ENCODE results near the gene VCAM1. TPM values are rescaled to one million over a fixed set of nuclear protein-coding genes. Genes with fewer than 3 reads are reported as not detected.

VCAM1 gene
- total RNA-seq, 1 experiment from 2014 or later, result 0.07 TPM

- DNase-seq, result no peak
- Histone ChIP-seq H3K18ac (ENCODE audit: insufficient read length, low read depth, low read length) (no peak overlapping the region), H4K20me1 (ENCODE audit: control insufficient read depth, insufficient read depth, insufficient read length) (no peaks in the 10 kb centered on the region), H2BK5ac (ENCODE audit: insufficient read length, low read length) (no peak overlapping the region), H3T11ph (ENCODE audit: low read length) (no peak overlapping the region), H2BK120ac (ENCODE audit: low read depth, low read length, poor library complexity, severe bottlenecking) (no peak overlapping the region), H3K4me1 (ENCODE audit: insufficient read depth, low read length) (no peaks in the 10 kb centered on the region; the same call in 1 of the 2 replicates), H2BK12ac (ENCODE audit: insufficient read length, low read depth, low read length) (no peak overlapping the region), H3K23ac (ENCODE audit: insufficient read length, low read depth, low read length) (no peak overlapping the region), H3K9ac (ENCODE audit: extremely low read depth, insufficient read length, low read length) (no peak overlapping the region), H3K14ac (ENCODE audit: insufficient read depth, low read length) (no peak overlapping the region), H3K56ac (ENCODE audit: insufficient read length, low read depth, low read length) (no peak overlapping the region), H4K5ac (ENCODE audit: insufficient read length, low read depth, low read length) (no peak overlapping the region), H2AK5ac (ENCODE audit: insufficient read length, low read length) (no peak overlapping the region), H3K9me3 (ENCODE audit: control insufficient read depth, low read depth, low read length) (no peaks in the 10 kb centered on the region), H2BK15ac (ENCODE audit: low read depth, low read length) (no peak overlapping the region), H3K4ac (ENCODE audit: low read depth, low read length) (no peak overlapping the region), H3K27ac (ENCODE audit: insufficient read length, low read depth, low read length) (no peak overlapping the region), H3K23me2 (ENCODE audit: insufficient read length, low read depth, low read length, poor library complexity, severe bottlenecking) (no peaks in the 10 kb centered on the region), H3K4me2 (ENCODE audit: insufficient read depth, insufficient read length, low read length) (no peak overlapping the region), H2AFZ (ENCODE audit: low read length) (no peak overlapping the region), H3K79me2 (ENCODE audit: insufficient read depth, low read length) (no peaks in the 10 kb centered on the region), H2BK20ac (ENCODE audit: low read depth, low read length, poor library complexity, severe bottlenecking) (no peak overlapping the region), H4K8ac (replicated peaks; ENCODE audit: insufficient read length, low read depth, low read length) (no peak overlapping the region), H3K79me1 (ENCODE audit: insufficient read depth, low read depth, low read length, poor library complexity, severe bottlenecking) (no peaks in the 10 kb centered on the region), H4K91ac (ENCODE audit: insufficient read length, low read depth, low read length) (no peak overlapping the region), H3K27me3 (ENCODE audit: insufficient read depth, low read length) (no peaks in the 10 kb centered on the region)
- Mint-ChIP-seq H3K27ac (no peak overlapping the region), H3K4me3 (no peak overlapping the region), H3K4me1 (peaks cover 0 to 12% of the 10 kb centered on the region in 2 experiments; a peak in 3 of 4 replicates), H3K36me3 (ENCODE audit: insufficient read depth in 1 of 3, low read depth in 3 of 3) (no peaks in the 10 kb centered on the region), H3K27me3 (ENCODE audit: low read depth) (no peaks in the 10 kb centered on the region), H3K9me3 (no peaks in the 10 kb centered on the region)
- no CpG with 5 or more reads among the region's 3 CpGs for WGBS (ENCODE audit: extremely low coverage, insufficient read length, low lambda C conversion rate)
- TF ChIP-seq CTCF (conservative IDR thresholded peaks at IDR 0.05), result no peak
These were observed 39.6 kb downstream of the VCAM1 start for GRCh38 chr1:100759188-100759587.
